HCT116 (cell line): ENCODE measurements around the gene UBE2L5. TPM values are rescaled to one million over a fixed set of nuclear protein-coding genes. Genes with fewer than 3 reads are reported as not detected.

Experiments used
- ATAC-seq: fragments of 200-7000 bp; cut with Tn5 transposase; 2 replicates; pipeline ENCODE4 v1.9.1; 2020; ENCODE audit warnings: mild to moderate bottlenecking, moderate library complexity
- BruUV-seq: library from RNA; stranded (reverse); fragments of 400-500 nt; replicated peaks from 2 replicates; lab custom pipeline; 2021; lab: Mats Ljungman, UMichigan
- CTCF ChIA-PET: fragments of 300-600 bp; sonication (Branson Sonifier 250); formaldehyde crosslinking; loops from one replicate; lab custom pipeline; 2021; ENCODE audit warnings: antibody characterized with exemption; lab: Charles Lee
- POLR2A ChIA-PET: fragments of 300-600, 350-600 bp; sonication (Branson Sonifier 250); formaldehyde crosslinking; loops from one replicate; lab custom pipeline; 2021; ENCODE audit warnings: antibody characterized with exemption; lab: Charles Lee
- RAD21 ChIA-PET, 2 experiments: fragments of 300-600 bp; sonication (Branson Sonifier 250); formaldehyde crosslinking; loops; one replicate each; lab custom pipeline; 2023; ENCODE audit warnings: low total read pairs in 2 of 2; ENCODE audit not compliant: uncharacterized antibody in 2 of 2, unreplicated experiment in 2 of 2, low non-redundant PET in 1 of 2; lab: Charles Lee
- DNase-seq: peaks from one replicate; pipeline ENCODE4 v3.0.0-alpha.2; 2010; ENCODE audit warnings: low read depth, low spot score
- H2AFZ ChIP-seq: fragments of 200-600 bp; shearing (Covaris generic), sonication (generic); 2 replicates; pipeline ENCODE4 v1.6.1; 2017; ENCODE audit warnings: low read depth, mixed run types, mixed read lengths, antibody characterized with exemption, low read length; ENCODE audit not compliant: poor library complexity, severe bottlenecking
- H3K27ac ChIP-seq: 2 replicates; pipeline ENCODE4 v1.5.1; 2012; ENCODE audit warnings: low read depth, low read length
- H3K27me3 ChIP-seq: fragments of 200-600 bp; sonication (generic); 2 replicates; pipeline ENCODE4 v1.6.1; 2016; ENCODE audit warnings: mixed run types, low read length, mixed read lengths; ENCODE audit not compliant: insufficient read depth
- H3K36me3 ChIP-seq, 2 experiments: fragments of 200-500 bp in 1 of 2; fragments of 200-600 bp in 1 of 2; sonication (Bioruptor generic) in 1 of 2; sonication (generic) in 1 of 2; 2 replicates each; pipeline versions ENCODE4 v1.5.1 to v1.6.1; 2014 to 2016; ENCODE audit warnings: low read length in 2 of 2, inconsistent platforms in 1 of 2, mixed read lengths in 1 of 2, mixed run types in 1 of 2; ENCODE audit not compliant: insufficient read depth in 2 of 2, control insufficient read depth in 1 of 2
- H3K4me1 ChIP-seq, 2 experiments: fragments of 200-600 bp in 1 of 2; sonication (generic) in 1 of 2; 2 replicates each; pipeline versions ENCODE4 v1.5.1 to v1.6.1; 2012 to 2017; ENCODE audit warnings: low read length in 2 of 2, inconsistent platforms in 1 of 2, mild to moderate bottlenecking in 1 of 2, mixed read lengths in 1 of 2, mixed run types in 1 of 2, moderate library complexity in 1 of 2; ENCODE audit not compliant: insufficient read depth in 2 of 2, control insufficient read depth in 1 of 2
- H3K4me2 ChIP-seq: fragments of 200-600 bp; sonication (generic); 2 replicates; pipeline ENCODE4 v1.6.1; 2017; ENCODE audit warnings: mixed run types, low read length, mixed read lengths
- H3K4me3 ChIP-seq, 2 experiments: fragments of 200-600 bp in 1 of 2; sonication (generic) in 1 of 2; replicated peaks in 1 of 2; 2 replicates each; pipeline ENCODE4 v1.5.1; 2011 to 2016; ENCODE audit warnings: low read length in 2 of 2, control low read depth in 1 of 2, low read depth in 1 of 2, mild to moderate bottlenecking in 1 of 2, mixed read lengths in 1 of 2, mixed run types in 1 of 2
- H3K79me2 ChIP-seq: fragments of 200-600 bp; sonication (generic); 2 replicates; pipeline ENCODE4 v1.6.1; 2017; ENCODE audit warnings: mild to moderate bottlenecking, mixed run types, low read length, moderate library complexity, mixed read lengths; ENCODE audit not compliant: insufficient read depth
- H3K9ac ChIP-seq: fragments of 200-600 bp; sonication (generic); 2 replicates; pipeline ENCODE4 v1.6.1; 2016; ENCODE audit warnings: low read length, mixed read lengths
- H3K9me2 ChIP-seq: fragments of 200-600 bp; sonication (generic), shearing (Covaris generic); 2 replicates; pipeline ENCODE4 v1.6.1; 2017; ENCODE audit warnings: mixed run types, mild to moderate bottlenecking, moderate library complexity; ENCODE audit not compliant: insufficient read depth
- H3K9me3 ChIP-seq, 2 experiments: fragments of 200-500 bp in 1 of 2; fragments of 200-600 bp in 1 of 2; sonication (Bioruptor generic) in 1 of 2; sonication (generic) in 1 of 2; 2 replicates each; pipeline ENCODE4 v1.6.1; 2014 to 2017; ENCODE audit warnings: low read length in 2 of 2, mixed read lengths in 2 of 2, inconsistent platforms in 1 of 2, low read depth in 1 of 2, mild to moderate bottlenecking in 1 of 2, mixed run types in 1 of 2, moderate library complexity in 1 of 2; ENCODE audit not compliant: control insufficient read depth in 1 of 2, insufficient read depth in 1 of 2
- H4K20me1 ChIP-seq: fragments of 200-600 bp; sonication (generic), shearing (Covaris generic); 2 replicates; pipeline ENCODE4 v1.6.1; 2017; ENCODE audit warnings: mixed run types, mild to moderate bottlenecking, moderate library complexity; ENCODE audit not compliant: insufficient read depth
- CEBPB ChIP-seq: IDR thresholded peaks from 2 replicates; pipeline ENCODE4 v1.6.1; 2012; ENCODE audit warnings: low read depth
- EGR1 ChIP-seq: IDR thresholded peaks from 2 replicates; pipeline ENCODE4 v1.6.1; 2012; ENCODE audit warnings: low read depth
- ELF1 ChIP-seq: IDR thresholded peaks from 2 replicates; pipeline ENCODE4 v1.6.1; 2012; ENCODE audit warnings: low read depth, borderline replicate concordance
- EZH2 ChIP-seq: fragments of 200-600 bp; sonication (generic); IDR thresholded peaks from 2 replicates; pipeline ENCODE4 v1.6.1; 2017; ENCODE audit warnings: antibody characterized with exemption, mixed run types
- EZH2phosphoT487 ChIP-seq: fragments of 200-600 bp; IDR thresholded peaks from 2 replicates; pipeline ENCODE4 v1.6.1; 2018; ENCODE audit warnings: antibody characterized with exemption, borderline replicate concordance
- FOSL1 ChIP-seq: IDR thresholded peaks from 2 replicates; pipeline ENCODE4 v1.6.1; 2012; ENCODE audit warnings: low read depth
- JUND ChIP-seq: IDR thresholded peaks from 2 replicates; pipeline ENCODE4 v1.6.1; 2012
- POLR2A ChIP-seq: IDR thresholded peaks from 2 replicates; pipeline ENCODE4 v1.7.0; 2011; ENCODE audit warnings: borderline replicate concordance; ENCODE audit not compliant: insufficient read depth, insufficient read length; ENCODE audit errors: extremely low read depth
- POLR2AphosphoS5 ChIP-seq: IDR thresholded peaks from 2 replicates; pipeline ENCODE4 v1.6.1; 2011; ENCODE audit warnings: mild to moderate bottlenecking, low read depth, low read length, moderate library complexity
- RAD21 ChIP-seq: IDR thresholded peaks from 2 replicates; pipeline ENCODE4 v1.6.1; 2012; ENCODE audit warnings: low read depth, mild to moderate bottlenecking
- SP1 ChIP-seq: IDR thresholded peaks from 2 replicates; pipeline ENCODE4 v1.6.1; 2012; ENCODE audit warnings: low read depth
- SRF ChIP-seq: IDR thresholded peaks from 2 replicates; pipeline ENCODE4 v1.6.1; 2012; ENCODE audit warnings: low read depth
- TCF7L2 ChIP-seq: IDR thresholded peaks from 2 replicates; pipeline ENCODE4 v1.7.0; 2011; ENCODE audit warnings: borderline replicate concordance, inconsistent platforms; ENCODE audit not compliant: insufficient read depth, insufficient read length; ENCODE audit errors: extremely low read depth
- YY1 ChIP-seq: IDR thresholded peaks from 2 replicates; pipeline ENCODE4 v1.6.1; 2011; ENCODE audit warnings: low read length, low read depth, moderate library complexity, mild to moderate bottlenecking; ENCODE audit not compliant: insufficient replicate concordance; ENCODE audit errors: extremely low read depth
- ZBTB33 ChIP-seq: IDR thresholded peaks from 2 replicates; pipeline ENCODE4 v1.6.1; 2011; ENCODE audit warnings: mild to moderate bottlenecking, low read length, moderate library complexity; ENCODE audit not compliant: insufficient replicate concordance; ENCODE audit errors: extremely low read depth
- ZFX ChIP-seq: fragments of 450-650 bp; IDR thresholded peaks from 2 replicates; pipeline ENCODE4 v1.6.1; 2017
- ZNF274 ChIP-seq: fragments of 200-500 bp; sonication (Bioruptor generic); IDR thresholded peaks from 2 replicates; pipeline ENCODE4 v1.6.1; 2014; ENCODE audit warnings: mild to moderate bottlenecking, low read depth, low read length, inconsistent platforms
- intact Hi-C: fragments of 100-400 bp; cut with micrococcal nuclease; formaldehyde crosslinking; loops from 2 replicates; pipeline ENCODE4 v1.10.0; 2022
- total RNA-seq: library from RNA; stranded (reverse); gene quantifications from one replicate; pipeline ENCODE4 v1.2.1, GENCODE V29; 2021; ENCODE audit not compliant: unreplicated experiment
- TF ChIP-seq, protein P1 (sequence below): IDR thresholded peaks from 2 replicates; pipeline ENCODE4 v1.6.1; 2012
- TF ChIP-seq, protein P2 (sequence below), 3 experiments: fragments of 200-600 bp in 1 of 3; sonication (generic) in 1 of 3; IDR thresholded peaks in 2 of 3; conservative IDR thresholded peaks in 1 of 3; 2 replicates each; pipeline ENCODE4 v1.5.1; 2012 to 2017; ENCODE audit warnings: low read depth in 2 of 3, low read length in 2 of 3, antibody characterized with exemption in 1 of 3, borderline replicate concordance in 1 of 3, control low read depth in 1 of 3, mild to moderate bottlenecking in 1 of 3, mixed read lengths in 1 of 3, mixed run types in 1 of 3, moderate library complexity in 1 of 3; ENCODE audit not compliant: insufficient read depth in 1 of 3
- TF ChIP-seq, protein P3 (sequence below): IDR thresholded peaks from 2 replicates; pipeline ENCODE4 v1.6.1; 2012

Gene UBE2L5
- total RNA-seq, 1 experiment from 2014 or later, result 0.15 TPM

DNA sequence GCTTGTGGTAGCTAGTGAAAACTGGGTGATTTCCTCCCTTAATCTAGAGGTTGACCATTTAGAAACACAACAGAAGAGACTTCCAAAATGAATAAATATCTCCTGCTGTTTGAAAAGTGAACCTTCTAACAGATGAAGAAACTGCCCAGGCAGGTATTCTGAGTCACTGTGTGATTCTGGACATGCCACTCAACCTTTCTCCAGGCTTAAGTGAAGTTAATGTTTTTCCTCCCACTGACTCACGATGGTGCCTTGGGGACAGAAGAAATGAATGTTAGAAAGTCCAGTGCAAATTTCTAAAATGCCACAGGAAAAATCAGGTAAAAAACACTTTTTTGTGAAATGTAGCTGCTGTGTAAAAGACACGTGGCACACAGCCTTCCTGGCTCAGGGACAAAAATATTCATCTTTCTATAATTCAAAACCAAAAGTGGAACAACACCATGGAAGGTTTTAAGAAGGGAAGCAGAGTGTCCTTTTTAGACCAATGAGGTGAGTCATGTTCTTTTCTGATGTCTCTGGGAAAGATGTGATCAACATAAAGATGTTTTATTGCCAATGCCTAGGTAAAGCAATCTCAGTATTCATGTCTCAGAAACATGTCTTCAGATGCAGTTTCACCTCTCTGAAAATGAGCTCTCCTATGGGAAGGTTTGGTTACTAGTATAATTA, 9.1 kb downstream of the UBE2L5 start:
- Histone ChIP-seq H3K27ac (peak overlapping the region; percentile 88), H3K4me2 (peak overlapping the region; percentile 80), H3K79me2 (no peaks in the 10 kb centered on the region), H3K27me3 (no peaks in the 10 kb centered on the region), H2AFZ (peak overlapping the region; percentile 92), H3K4me1 (peaks cover 32 to 48% of the 10 kb centered on the region in 2 experiments), H3K36me3 (no peaks in the 10 kb centered on the region), H3K4me3 (peak overlapping the region; percentile 24 to 49), H3K9me3 (no peaks in the 10 kb centered on the region), H3K9ac (peak overlapping the region; percentile 56), H4K20me1 (no peaks in the 10 kb centered on the region), H3K9me2 (no peaks in the 10 kb centered on the region)
- ATAC-seq (peak; percentile 76), DNase-seq (peak; percentile 72)
- ChIA-PET CTCF (interaction anchor here (1.1 kb wide), 1 partner anchor 299 kb away, joined by 3 read pairs; no protein-coding TSS in a partner anchor), POLR2A (interaction anchor here (1.1 to 2.0 kb wide), 3 partner anchors 9 to 34 kb away, joined by 3 to 5 read pairs (median 3); partner anchors contain the start of genes HMGB1 and UBE2L5), RAD21 (no interaction called here)
- no TSS peak for BruUV-seq
- intact Hi-C loops, result no loop called here
- TF ChIP-seq EZH2phosphoT487, result no peak
- TF ChIP-seq ZFX, result no peak
- peak; percentile 80 for TF ChIP-seq FOSL1
- TF ChIP-seq ELF1, result no peak
- TF ChIP-seq ZBTB33, result no peak
- TF ChIP-seq SRF, result peak; percentile 38; the same call in 1 of the 2 replicates
- TF ChIP-seq RAD21, result no peak; the same call in 1 of the 2 replicates
- 0 out of 2 replicates have a peak, but pooled peaks have one; percentile 34 for TF ChIP-seq EGR1
- no peak for TF ChIP-seq TCF7L2
- peak; percentile 78 for TF ChIP-seq SP1
- TF ChIP-seq JUND, result peak; percentile 84
- no peak for TF ChIP-seq POLR2A
- TF ChIP-seq POLR2AphosphoS5, result 0 out of 2 replicates have a peak, but pooled peaks have one; percentile 38
- TF ChIP-seq CEBPB, result peak; percentile 64; the same call in 1 of the 2 replicates
- TF ChIP-seq ZNF274, result no peak
- TF ChIP-seq, protein P1, sequence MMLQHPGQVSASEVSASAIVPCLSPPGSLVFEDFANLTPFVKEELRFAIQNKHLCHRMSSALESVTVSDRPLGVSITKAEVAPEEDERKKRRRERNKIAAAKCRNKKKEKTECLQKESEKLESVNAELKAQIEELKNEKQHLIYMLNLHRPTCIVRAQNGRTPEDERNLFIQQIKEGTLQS, result no peak
- no peak for TF ChIP-seq EZH2
- TF ChIP-seq, protein P2, sequence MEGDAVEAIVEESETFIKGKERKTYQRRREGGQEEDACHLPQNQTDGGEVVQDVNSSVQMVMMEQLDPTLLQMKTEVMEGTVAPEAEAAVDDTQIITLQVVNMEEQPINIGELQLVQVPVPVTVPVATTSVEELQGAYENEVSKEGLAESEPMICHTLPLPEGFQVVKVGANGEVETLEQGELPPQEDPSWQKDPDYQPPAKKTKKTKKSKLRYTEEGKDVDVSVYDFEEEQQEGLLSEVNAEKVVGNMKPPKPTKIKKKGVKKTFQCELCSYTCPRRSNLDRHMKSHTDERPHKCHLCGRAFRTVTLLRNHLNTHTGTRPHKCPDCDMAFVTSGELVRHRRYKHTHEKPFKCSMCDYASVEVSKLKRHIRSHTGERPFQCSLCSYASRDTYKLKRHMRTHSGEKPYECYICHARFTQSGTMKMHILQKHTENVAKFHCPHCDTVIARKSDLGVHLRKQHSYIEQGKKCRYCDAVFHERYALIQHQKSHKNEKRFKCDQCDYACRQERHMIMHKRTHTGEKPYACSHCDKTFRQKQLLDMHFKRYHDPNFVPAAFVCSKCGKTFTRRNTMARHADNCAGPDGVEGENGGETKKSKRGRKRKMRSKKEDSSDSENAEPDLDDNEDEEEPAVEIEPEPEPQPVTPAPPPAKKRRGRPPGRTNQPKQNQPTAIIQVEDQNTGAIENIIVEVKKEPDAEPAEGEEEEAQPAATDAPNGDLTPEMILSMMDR (IDR thresholded peaks at IDR 0.05 in 2 of 3, conservative IDR thresholded peaks at IDR 0.05 in 1 of 3; ENCODE audit: borderline replicate concordance in 1 of 3, insufficient read depth in 1 of 3, low read depth in 2 of 3, low read length in 2 of 3), result no peak
- TF ChIP-seq, protein P3, sequence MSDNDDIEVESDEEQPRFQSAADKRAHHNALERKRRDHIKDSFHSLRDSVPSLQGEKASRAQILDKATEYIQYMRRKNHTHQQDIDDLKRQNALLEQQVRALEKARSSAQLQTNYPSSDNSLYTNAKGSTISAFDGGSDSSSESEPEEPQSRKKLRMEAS, result peak; percentile 53
- no peak for TF ChIP-seq YY1
